Inflammatory macrophage treated with lipopolysaccharide for 4 hours (primary cell): ENCODE results near the gene LGALS9B.
"Not testable (repeated sequence)": the region's sequence is repeated elsewhere in the genome, so short reads cannot be mapped to it uniquely, and the experiment has no call there.

Experiments
- DNase-seq: peaks from one replicate; pipeline ENCODE4 v3.0.0-alpha.2; 2020

The LGALS9B gene

GRCh38 chr17:20401306-20402022 is 65.9 kb downstream of the LGALS9B start:
- not testable (repeated sequence) for DNase-seq

GRCh38 chr17:20400559-20401305 is 66.6 kb downstream of the LGALS9B start:
- not testable (repeated sequence) for DNase-seq
